GM12878 (cell line): ENCODE data around the gene PIGV. TPM values are rescaled to one million over a fixed set of nuclear protein-coding genes. Genes with fewer than 3 reads are reported as not detected.

Experiments
- ATAC-seq: fragments of 200-7000 bp; cut with Tn5 transposase; 3 replicates; pipeline ENCODE4 v1.9.1; 2020; ENCODE audit warnings: mild to moderate bottlenecking, moderate library complexity
- BruUV-seq: library from RNA; stranded (reverse); fragments of 400-500 nt; replicated peaks from 2 replicates; lab custom pipeline; 2021; lab: Mats Ljungman, UMichigan
- CTCF ChIA-PET: fragments of 300-600 bp; sonication (Branson Sonifier 250); formaldehyde crosslinking; extraction: SDS; loops from one replicate; lab custom pipeline; 2021; ENCODE audit warnings: inconsistent platforms; lab: Yijun Ruan, JAX
- POLR2A ChIA-PET: fragments of 350-600 bp; formaldehyde crosslinking; extraction: SDS; loops from one replicate; lab custom pipeline; 2021; ENCODE audit warnings: inconsistent platforms; lab: Charles Lee
- RAD21 ChIA-PET: fragments of 300-600 bp; sonication (Branson Sonifier 250); formaldehyde crosslinking; loops from one replicate; lab custom pipeline; 2023; ENCODE audit warnings: antibody characterized with exemption; ENCODE audit not compliant: unreplicated experiment; lab: Charles Lee
- SMC1A ChIA-PET: fragments of 300-600 bp; sonication (Branson Sonifier 250); formaldehyde crosslinking; loops from one replicate; lab custom pipeline; 2023; ENCODE audit not compliant: unreplicated experiment, uncharacterized antibody; lab: Charles Lee
- DNase-seq: peaks from one replicate; pipeline ENCODE4 v3.0.0-alpha.2; 2011; ENCODE audit warnings: low read depth, low spot score
- FAIRE-seq: peaks from 3 replicates; lab custom pipeline; 2011; peaks lifted over from hg19 to GRCh38; lab: Jason Lieb, UNC
- H2AFZ ChIP-seq: 2 replicates; pipeline ENCODE4 v1.6.0; 2011; ENCODE audit warnings: low read depth, low read length, control low read depth; ENCODE audit not compliant: control insufficient read depth
- H3K27ac ChIP-seq: 2 replicates; pipeline ENCODE4 v1.5.1; 2011; ENCODE audit warnings: control low read depth; ENCODE audit not compliant: control insufficient read depth, insufficient read depth
- H3K27me3 ChIP-seq, 2 experiments: replicated peaks in 1 of 2; 2 replicates each; pipeline versions ENCODE4 v1.6.0 to v1.6.1; 2011; ENCODE audit warnings: low read length in 1 of 2; ENCODE audit not compliant: control insufficient read depth in 2 of 2, insufficient read depth in 2 of 2
- H3K36me3 ChIP-seq, 2 experiments: 2 replicates each; pipeline ENCODE4 v1.5.1; 2011; ENCODE audit warnings: low read length in 1 of 2; ENCODE audit not compliant: control insufficient read depth in 2 of 2, insufficient read depth in 2 of 2
- H3K4me1 ChIP-seq: 2 replicates; pipeline ENCODE4 v1.6.1; 2011; ENCODE audit warnings: mild to moderate bottlenecking, low read length, moderate library complexity, mixed read lengths; ENCODE audit not compliant: control insufficient read depth, insufficient read depth
- H3K4me2 ChIP-seq: 2 replicates; pipeline ENCODE4 v1.6.0; 2011; ENCODE audit warnings: control low read depth; ENCODE audit not compliant: control insufficient read depth, insufficient read depth
- H3K4me3 ChIP-seq: fragments of 200-600 bp; sonication (generic); 2 replicates; pipeline ENCODE4 v1.5.1; 2016
- H3K79me2 ChIP-seq: 2 replicates; pipeline ENCODE4 v1.6.0; 2011; ENCODE audit warnings: low read length; ENCODE audit not compliant: control insufficient read depth, insufficient read depth
- H3K9ac ChIP-seq: 2 replicates; pipeline ENCODE4 v1.8.0; 2011; ENCODE audit warnings: low read length, control low read depth, mixed read lengths; ENCODE audit not compliant: control insufficient read depth, insufficient read depth
- H3K9me3 ChIP-seq: replicated peaks from 3 replicates; pipeline ENCODE4 v1.5.1; 2011; ENCODE audit warnings: mild to moderate bottlenecking, low read length; ENCODE audit not compliant: control insufficient read depth, insufficient read depth
- H4K20me1 ChIP-seq: 2 replicates; pipeline ENCODE4 v1.6.0; 2011; ENCODE audit not compliant: control insufficient read depth, insufficient read depth
- CEBPB ChIP-seq, 2 experiments: fragments of 150-350 bp in 1 of 2; IDR thresholded peaks; 2 replicates each; pipeline ENCODE4 v1.6.1; 2012 to 2014; ENCODE audit warnings: low read depth in 2 of 2, low read length in 2 of 2, borderline replicate concordance in 1 of 2, inconsistent platforms in 1 of 2
- ELK1 ChIP-seq: IDR thresholded peaks from 2 replicates; pipeline ENCODE4 v1.6.1; 2012; ENCODE audit warnings: low read depth, low read length, improper control_type of control experiment
- GABPA ChIP-seq: IDR thresholded peaks from 2 replicates; pipeline ENCODE4 v1.6.1; 2014; ENCODE audit warnings: antibody characterized with exemption, low read depth, mild to moderate bottlenecking, inconsistent platforms
- HDAC2 ChIP-seq: fragments of 200-600 bp; sonication (generic); IDR thresholded peaks from 2 replicates; pipeline ENCODE4 v1.6.1; 2017
- JUND ChIP-seq: IDR thresholded peaks from 2 replicates; pipeline ENCODE4 v1.6.1; 2012; ENCODE audit warnings: low read depth, mild to moderate bottlenecking, low read length, improper control_type of control experiment, moderate library complexity
- KDM1A ChIP-seq: fragments of 200-600 bp; sonication (generic); IDR thresholded peaks from 2 replicates; pipeline ENCODE4 v1.6.1; 2016; ENCODE audit warnings: borderline replicate concordance
- KLF5 ChIP-seq: fragments of 450-650 bp; IDR thresholded peaks from 2 replicates; pipeline ENCODE4 v1.6.1; 2014; ENCODE audit warnings: mild to moderate bottlenecking; ENCODE audit not compliant: partially characterized antibody
- NFYB ChIP-seq: IDR thresholded peaks from 2 replicates; pipeline ENCODE4 v1.6.1; 2011; ENCODE audit warnings: low read depth, mild to moderate bottlenecking, low read length, improper control_type of control experiment, moderate library complexity; ENCODE audit not compliant: insufficient read depth
- PAX5 ChIP-seq: IDR thresholded peaks from 2 replicates; pipeline ENCODE4 v1.6.1; 2011; ENCODE audit warnings: low read depth, low read length, borderline replicate concordance
- RCOR1 ChIP-seq: conservative IDR thresholded peaks from 2 replicates; pipeline ENCODE4 v1.6.1; 2012; ENCODE audit warnings: low read depth, low read length, improper control_type of control experiment
- SPI1 ChIP-seq: IDR thresholded peaks from 2 replicates; pipeline ENCODE4 v1.6.1; 2011; ENCODE audit warnings: low read depth, mild to moderate bottlenecking, low read length, moderate library complexity, borderline replicate concordance; ENCODE audit not compliant: insufficient read depth
- TCF3 ChIP-seq: IDR thresholded peaks from 2 replicates; pipeline ENCODE4 v1.6.1; 2012; ENCODE audit warnings: low read depth, mild to moderate bottlenecking, low read length, borderline replicate concordance; ENCODE audit not compliant: insufficient read depth
- TCF7 ChIP-seq: IDR thresholded peaks from 2 replicates; pipeline ENCODE4 v1.6.1; 2014; ENCODE audit warnings: antibody characterized with exemption, borderline replicate concordance
- USF2 ChIP-seq: IDR thresholded peaks from 2 replicates; pipeline ENCODE4 v1.6.1; 2011; ENCODE audit warnings: low read depth, low read length, improper control_type of control experiment, borderline replicate concordance
- ZBED1 ChIP-seq: IDR thresholded peaks from 2 replicates; pipeline ENCODE4 v1.6.1; 2016; ENCODE audit warnings: borderline replicate concordance
- ZNF207 ChIP-seq: fragments of 450-650 bp; IDR thresholded peaks from 2 replicates; pipeline ENCODE4 v1.6.1; 2014; ENCODE audit warnings: antibody characterized with exemption, mild to moderate bottlenecking, borderline replicate concordance
- ZNF24 ChIP-seq: fragments of 450-650 bp; IDR thresholded peaks from 2 replicates; pipeline ENCODE4 v1.6.1; 2017; ENCODE audit warnings: antibody characterized with exemption, mild to moderate bottlenecking
- ZNF384 ChIP-seq: IDR thresholded peaks from 2 replicates; pipeline ENCODE4 v1.6.1; 2012; ENCODE audit warnings: low read depth, mild to moderate bottlenecking, low read length, improper control_type of control experiment, borderline replicate concordance
- WGBS: methylation state at CpG from one replicate; pipeline ENCODE4 v1.1.6; 2016; ENCODE audit warnings: low lambda C conversion rate; ENCODE audit not compliant: insufficient replicate concordance, insufficient coverage; ENCODE audit errors: missing lambda C conversion rate; 5-methylcytosine and 5-hydroxymethylcytosine counted together
- in situ Hi-C: fragments of 300-500 bp; cut with MboI; formaldehyde crosslinking; loops from 9 replicates; pipeline ENCODE4 v1.14.3; 2018; ENCODE audit warnings: mixed read lengths
- intact Hi-C: fragments of 100-400 bp; cut with micrococcal nuclease; formaldehyde crosslinking; loops from one replicate; pipeline ENCODE4 v1.14.2; 2022; ENCODE audit not compliant: unreplicated experiment
- polyA plus RNA-seq, 11 experiments: library from polyadenylated mRNA; depleted of rRNA in 4 of 11; unstranded in 6 of 11; stranded (reverse) in 5 of 11; fragments of >200 nt; fragmentation: Nextera tagmentation in 4 of 11; fragmentation: Illumina TruSeq in 1 of 11; extraction: Ambion mirVana in 4 of 11; extraction: Trizol in 1 of 11; gene quantifications; 1 replicate in 1 of 11; 2 replicates in 10 of 11; pipeline versions ENCODE4 v1.2.1 to v1.2.3, GENCODE V29; 2011 to 2016; ENCODE audit warnings: inconsistent platforms in 2 of 11, missing spikeins in 2 of 11, low read depth in 1 of 11
- total RNA-seq, 4 experiments: library from RNA; depleted of rRNA in 3 of 4; stranded (reverse); fragments of >200 nt in 3 of 4; fragmentation: Illumina TruSeq in 1 of 4; extraction: Trizol in 1 of 4; gene quantifications; 2 replicates each; pipeline versions ENCODE4 v1.2.1 to v1.2.3, GENCODE V29; 2013 to 2021
- TF ChIP-seq, protein P1 (sequence below): fragments of 450-650 bp; IDR thresholded peaks from 2 replicates; pipeline ENCODE4 v1.6.1; 2017; ENCODE audit warnings: mild to moderate bottlenecking

PIGV gene
- total and polyA plus RNA-seq, 10 of the 15 experiments (the other 5 are each of a cell fraction or from before 2014, with no cell fraction given): 8.8 to 18.1 (median 11.9) TPM

DNA sequence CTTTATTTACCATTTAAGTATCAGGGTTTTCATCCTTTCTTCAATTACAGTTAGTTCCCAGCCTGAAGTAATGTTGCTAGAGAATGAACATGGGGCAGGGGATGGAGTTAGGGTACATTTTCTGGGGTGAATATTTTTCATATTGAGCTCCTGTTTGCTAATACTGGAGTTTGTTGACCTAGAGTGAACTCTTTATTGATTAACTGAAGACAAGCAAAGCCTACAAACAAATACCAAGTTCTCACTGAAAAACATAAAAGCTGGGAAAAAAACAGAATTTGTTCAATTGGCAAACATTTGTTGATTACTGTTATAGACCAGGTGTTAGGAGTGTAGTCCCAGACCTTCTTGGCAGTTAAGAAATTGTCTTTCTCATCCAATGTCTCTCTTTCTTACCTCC, 28.2 kb upstream of the PIGV start (continued):
- no peak for TF ChIP-seq ZBED1

DNA sequence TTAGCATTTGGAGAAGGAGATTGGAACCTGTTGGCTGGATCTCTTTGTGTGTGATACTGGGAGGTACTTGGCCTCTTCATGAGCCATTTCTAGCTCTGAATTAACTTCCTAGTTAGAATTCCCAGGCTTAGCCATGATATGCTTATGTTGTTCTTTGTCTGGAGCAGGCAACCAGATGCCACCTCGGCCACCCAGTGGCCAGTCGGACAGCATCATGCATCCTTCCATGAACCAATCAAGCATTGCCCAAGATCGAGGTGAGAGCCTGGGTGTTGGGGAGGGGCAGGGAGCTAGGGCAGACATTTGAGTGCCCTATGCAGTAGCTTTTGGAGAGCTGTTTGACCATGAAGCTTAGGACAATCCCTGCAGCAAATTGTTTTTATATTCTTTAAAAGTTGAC, 26.5 kb upstream of the PIGV start:
- H3K36me3 ChIP-seq: peaks cover 30 to 50% of the 10 kb centered on the region in 2 experiments
- DNase-seq: no peak
- no peak for ATAC-seq
- intact Hi-C loops: no loop called here
- no peaks in the 10 kb centered on the region for H3K9me3 ChIP-seq
- RAD21 ChIA-PET: interaction anchor here (0.6 kb wide), 2 partner anchors 80 to 82 kb away, joined by 3 to 6 read pairs; no protein-coding TSS in a partner anchor
- no peaks in the 10 kb centered on the region; the same call in 1 of the 2 replicates for H3K79me2 ChIP-seq
- FAIRE-seq: no peak
- H4K20me1 ChIP-seq: no peaks in the 10 kb centered on the region
- no peak overlapping the region for H2AFZ ChIP-seq
- no peaks in the 10 kb centered on the region for H3K27me3 ChIP-seq
- TF ChIP-seq KDM1A (no peak), GABPA (no peak), HDAC2 (no peak), ZBED1 (no peak), ZNF384 (no peak), KLF5 (no peak), ZNF24 (no peak), RCOR1 (no peak), NFYB (no peak), PAX5 (no peak), TCF7 (no peak), CEBPB (IDR thresholded peaks at IDR 0.05; ENCODE audit: borderline replicate concordance in 1 of 2, low read depth in 2 of 2, low read length in 2 of 2) (no peak), USF2 (no peak), SPI1 (no peak), TCF3 (no peak), ZNF207 (no peak), JUND (no peak), ELK1 (no peak)
- TF ChIP-seq, protein P1, sequence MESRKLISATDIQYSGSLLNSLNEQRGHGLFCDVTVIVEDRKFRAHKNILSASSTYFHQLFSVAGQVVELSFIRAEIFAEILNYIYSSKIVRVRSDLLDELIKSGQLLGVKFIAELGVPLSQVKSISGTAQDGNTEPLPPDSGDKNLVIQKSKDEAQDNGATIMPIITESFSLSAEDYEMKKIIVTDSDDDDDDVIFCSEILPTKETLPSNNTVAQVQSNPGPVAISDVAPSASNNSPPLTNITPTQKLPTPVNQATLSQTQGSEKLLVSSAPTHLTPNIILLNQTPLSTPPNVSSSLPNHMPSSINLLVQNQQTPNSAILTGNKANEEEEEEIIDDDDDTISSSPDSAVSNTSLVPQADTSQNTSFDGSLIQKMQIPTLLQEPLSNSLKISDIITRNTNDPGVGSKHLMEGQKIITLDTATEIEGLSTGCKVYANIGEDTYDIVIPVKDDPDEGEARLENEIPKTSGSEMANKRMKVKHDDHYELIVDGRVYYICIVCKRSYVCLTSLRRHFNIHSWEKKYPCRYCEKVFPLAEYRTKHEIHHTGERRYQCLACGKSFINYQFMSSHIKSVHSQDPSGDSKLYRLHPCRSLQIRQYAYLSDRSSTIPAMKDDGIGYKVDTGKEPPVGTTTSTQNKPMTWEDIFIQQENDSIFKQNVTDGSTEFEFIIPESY: no peak
- TF ChIP-seq, all 136 proteins: peak for 0
- ChIA-PET POLR2A (interaction anchor here (0.6 to 1.4 kb wide), 2 partner anchors 10 to 1065 kb away, joined by 4 to 6 read pairs; no protein-coding TSS in a partner anchor), CTCF (interaction anchor here (1.3 kb wide), 1 partner anchor 83 kb away, joined by 3 read pairs; no protein-coding TSS in a partner anchor), SMC1A (interaction anchor here (1.2 kb wide), 1 partner anchor 18 kb away, joined by 3 read pairs; no protein-coding TSS in a partner anchor)
- no peak overlapping the region for H3K4me2 ChIP-seq
- WGBS: 85% methylated on average over 3 of the region's 3 CpGs
- no TSS peak for BruUV-seq
- H3K4me3 ChIP-seq: no peak overlapping the region
- in situ Hi-C loops: no loop called here
- no peak overlapping the region for H3K27ac ChIP-seq
- H3K9ac ChIP-seq: no peak overlapping the region
- no peaks in the 10 kb centered on the region for H3K4me1 ChIP-seq
